Parathyroid adenoma (tissue), 2 donors: Measurements from ENCODE around the gene FOXC1.

Source experiments
- H2AFZ ChIP-seq: fragments of 300-600 bp; sonication (generic); one replicate; pipeline ENCODE4 v1.7.0; 2017; ENCODE audit warnings: antibody characterized with exemption, mild to moderate bottlenecking
- H3K27ac ChIP-seq: fragments of 300-600 bp; sonication (generic); one replicate; pipeline ENCODE4 v1.7.0; 2017
- H3K27me3 ChIP-seq: fragments of 300-600 bp; sonication (generic); one replicate; pipeline ENCODE4 v1.7.0; 2017; ENCODE audit warnings: low read length; ENCODE audit not compliant: control insufficient read depth, insufficient read depth
- H3K36me3 ChIP-seq: fragments of 300-600 bp; sonication (generic); one replicate; pipeline ENCODE4 v1.7.0; 2017; ENCODE audit warnings: low read length; ENCODE audit not compliant: control insufficient read depth, insufficient read depth
- H3K4me1 ChIP-seq: fragments of 300-600 bp; sonication (generic); one replicate; pipeline ENCODE4 v1.7.0; 2017; ENCODE audit warnings: control low read depth
- H3K4me2 ChIP-seq: fragments of 300-600 bp; sonication (generic); one replicate; pipeline ENCODE4 v1.7.0; 2017; ENCODE audit warnings: low read length
- H3K4me3 ChIP-seq: fragments of 300-600 bp; sonication (generic); one replicate; pipeline ENCODE4 v1.7.0; 2017; ENCODE audit warnings: low read depth, low read length
- H3K79me2 ChIP-seq: fragments of 300-600 bp; sonication (generic); one replicate; pipeline ENCODE4 v1.7.0; 2017; ENCODE audit warnings: control low read depth
- H3K9ac ChIP-seq: fragments of 300-600 bp; sonication (generic); one replicate; pipeline ENCODE4 v1.7.0; 2017; ENCODE audit warnings: mild to moderate bottlenecking
- H3K9me3 ChIP-seq: fragments of 300-600 bp; sonication (generic); one replicate; pipeline ENCODE4 v1.7.0; 2017; ENCODE audit warnings: low read length; ENCODE audit not compliant: control insufficient read depth
- CTCF ChIP-seq: fragments of 300-600 bp; sonication (generic); IDR thresholded peaks from one replicate; pipeline ENCODE4 v1.7.0; 2017; ENCODE audit warnings: antibody characterized with exemption, mild to moderate bottlenecking
- donor health status: primary hyperparathyroidism.

Gene FOXC1

DNA sequence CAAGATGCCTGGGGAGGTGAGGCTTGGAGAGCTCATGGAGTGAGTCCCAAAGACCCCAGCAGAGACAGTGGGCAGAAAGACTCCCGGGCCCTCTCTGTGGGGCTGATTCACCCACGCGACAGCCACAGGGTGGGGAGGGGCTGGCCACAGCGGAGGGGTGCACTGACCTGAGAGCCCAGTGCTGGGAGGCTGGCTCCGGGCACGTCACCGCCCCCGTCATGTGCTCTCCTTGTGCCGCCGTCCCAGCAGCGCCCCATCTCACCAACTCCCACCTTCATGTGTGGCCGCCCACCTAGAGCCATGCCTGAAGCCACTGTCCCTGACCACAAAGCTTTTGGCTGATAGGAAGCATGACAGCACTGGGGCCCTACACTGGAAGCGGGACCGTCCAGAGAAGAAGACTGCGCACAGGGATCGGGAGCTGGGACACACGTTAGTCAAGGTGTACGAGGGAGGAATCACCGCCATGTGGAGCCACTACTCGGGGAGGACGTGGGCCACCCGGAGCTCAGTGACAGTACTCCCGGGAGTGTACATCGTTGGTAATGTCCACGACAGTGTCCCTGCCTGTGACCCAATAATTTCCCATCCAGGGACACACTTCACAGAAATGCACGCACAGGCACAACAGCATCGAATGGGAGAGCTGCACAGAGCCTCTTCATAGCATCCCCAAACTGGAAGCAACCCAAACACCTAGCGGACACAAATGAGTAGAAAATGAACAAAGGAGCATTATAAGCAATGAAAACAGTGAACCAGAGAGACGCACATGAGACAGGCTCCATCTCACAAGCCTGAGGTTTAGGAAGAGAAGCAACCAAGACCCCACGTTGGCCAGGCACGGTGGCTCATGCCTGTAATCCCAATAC lies 28.4 kb upstream of the FOXC1 start:
- H3K36me3 ChIP-seq: no peaks in the 10 kb centered on the region
- H3K4me1 ChIP-seq: no peaks in the 10 kb centered on the region
- no peak overlapping the region for H3K4me3 ChIP-seq
- H3K9ac ChIP-seq: no peak overlapping the region
- no peak overlapping the region for H2AFZ ChIP-seq
- no peaks in the 10 kb centered on the region for H3K9me3 ChIP-seq
- H3K4me2 ChIP-seq: no peak overlapping the region
- H3K79me2 ChIP-seq: no peaks in the 10 kb centered on the region
- H3K27me3 ChIP-seq: no peaks in the 10 kb centered on the region
- no peak overlapping the region for H3K27ac ChIP-seq
- no peak for TF ChIP-seq CTCF

GRCh38 chr6:1584146-1584545 lies 25.6 kb upstream of the FOXC1 start:
- TF ChIP-seq CTCF: no peak
- H3K4me1 ChIP-seq: no peaks in the 10 kb centered on the region
- H3K9ac ChIP-seq: no peak overlapping the region
- no peak overlapping the region for H3K27ac ChIP-seq
- no peaks in the 10 kb centered on the region for H3K79me2 ChIP-seq
- no peak overlapping the region for H2AFZ ChIP-seq
- no peaks in the 10 kb centered on the region for H3K27me3 ChIP-seq
- H3K9me3 ChIP-seq: no peaks in the 10 kb centered on the region
- H3K36me3 ChIP-seq: no peaks in the 10 kb centered on the region
- H3K4me2 ChIP-seq: no peak overlapping the region
- no peak overlapping the region for H3K4me3 ChIP-seq

DNA sequence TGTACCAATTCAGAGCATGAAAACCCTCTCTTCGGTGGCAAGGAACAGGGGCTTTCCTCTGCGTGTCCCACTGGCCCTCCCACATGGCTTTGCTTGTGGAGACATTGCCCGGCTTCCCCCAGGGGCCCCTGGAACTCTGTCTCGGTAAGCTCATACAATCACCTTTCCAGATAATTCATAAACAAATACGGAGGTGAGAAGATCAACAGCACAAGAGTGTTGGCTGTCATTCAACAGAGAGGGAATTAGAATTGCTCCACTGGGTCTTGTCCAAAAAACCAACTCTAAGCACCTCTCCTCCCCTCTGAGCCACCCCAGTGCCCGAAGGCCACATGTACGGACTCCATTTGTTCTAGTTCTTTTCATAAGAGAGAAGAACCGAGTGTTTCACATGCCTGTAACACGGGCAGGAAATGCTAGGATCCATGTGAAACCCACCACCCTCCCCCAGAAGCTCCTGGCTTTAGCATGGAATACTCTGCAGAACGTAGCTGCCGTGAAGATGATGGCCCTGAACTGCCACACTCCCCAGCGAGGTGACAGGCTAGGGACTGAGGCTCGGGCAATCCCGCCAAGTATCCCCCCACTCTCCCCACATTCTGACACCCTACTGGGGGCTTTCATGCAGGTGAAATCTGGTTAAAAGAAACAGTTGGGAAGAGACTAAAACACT lies 24.6 kb upstream of the FOXC1 start:
- no peak for TF ChIP-seq CTCF
- Histone ChIP-seq H3K9me3 (no peaks in the 10 kb centered on the region), H2AFZ (no peak overlapping the region), H3K4me1 (no peaks in the 10 kb centered on the region), H3K4me3 (no peak overlapping the region), H3K27ac (no peak overlapping the region), H3K36me3 (no peaks in the 10 kb centered on the region), H3K4me2 (no peak overlapping the region), H3K79me2 (no peaks in the 10 kb centered on the region), H3K9ac (no peak overlapping the region), H3K27me3 (no peaks in the 10 kb centered on the region)

GRCh38 chr6:1585669-1586049 lies 24.1 kb upstream of the FOXC1 start:
- no peaks in the 10 kb centered on the region for H3K79me2 ChIP-seq
- no peaks in the 10 kb centered on the region for H3K27me3 ChIP-seq
- no peaks in the 10 kb centered on the region for H3K9me3 ChIP-seq
- no peaks in the 10 kb centered on the region for H3K4me1 ChIP-seq
- TF ChIP-seq CTCF: no peak
- H3K9ac ChIP-seq: no peak overlapping the region
- no peak overlapping the region for H2AFZ ChIP-seq
- no peak overlapping the region for H3K4me3 ChIP-seq
- no peak overlapping the region for H3K27ac ChIP-seq
- H3K36me3 ChIP-seq: no peaks in the 10 kb centered on the region
- H3K4me2 ChIP-seq: no peak overlapping the region
